Erythroblast (primary cell): ENCODE data around the gene FAM216A.

Source experiments
- GATA1 ChIP-seq: IDR thresholded peaks from 2 replicates; pipeline ENCODE4 v1.6.1; 2011; ENCODE audit warnings: low read depth, mild to moderate bottlenecking, control low read depth, low read length, moderate library complexity
- POLR2A ChIP-seq: IDR thresholded peaks from 2 replicates; pipeline ENCODE4 v1.6.1; 2011; ENCODE audit warnings: mild to moderate bottlenecking, low read length

DNA sequence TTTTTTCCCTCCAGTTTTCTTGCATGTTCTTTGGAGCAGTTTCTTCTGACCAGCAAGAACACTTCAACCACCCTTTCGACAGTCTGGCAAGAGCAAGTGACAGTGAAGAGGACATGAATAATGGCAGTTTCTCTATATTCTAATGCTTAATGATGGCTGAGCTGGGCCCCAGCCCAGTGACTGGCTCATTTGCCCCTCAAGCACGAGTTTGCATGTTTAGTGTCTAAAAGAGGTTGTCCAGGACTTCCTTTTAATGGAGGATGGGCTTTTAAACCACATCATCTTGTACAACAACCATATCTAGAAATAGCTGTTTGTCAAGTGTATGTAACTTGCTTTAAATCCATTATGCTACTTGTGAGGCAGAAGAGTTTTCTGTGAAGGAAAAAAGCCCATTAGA is 61.9 kb downstream of the FAM216A start:
- TF ChIP-seq POLR2A (no peak), GATA1 (no peak)
